HuH-7.5 (cell line): ENCODE data around the gene AVEN.

ENCODE experiments used
- DNase-seq: peaks from one replicate; pipeline ENCODE4 v3.0.0; 2011; ENCODE audit warnings: low spot score

Gene AVEN

DNA sequence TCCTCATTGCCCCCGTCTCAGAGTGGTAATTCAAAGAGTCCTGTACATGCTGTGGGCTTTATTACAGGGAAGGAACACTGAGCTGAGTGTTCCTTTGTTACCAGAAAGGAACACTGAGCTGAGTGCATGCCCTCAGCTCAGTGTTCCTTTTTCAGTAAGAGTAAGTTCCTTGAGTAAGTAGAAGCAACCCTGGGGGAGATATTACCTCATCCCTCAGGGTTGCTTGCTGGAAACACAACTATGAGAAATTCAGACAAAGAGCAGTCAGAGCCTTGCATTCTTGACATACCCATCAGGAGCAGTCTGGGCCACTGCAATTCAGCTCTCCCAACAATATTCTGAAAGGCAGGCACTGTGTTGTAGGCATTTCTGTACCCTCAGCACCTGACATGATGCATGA, 53.7 kb downstream of the AVEN start:
- no peak for DNase-seq

DNA sequence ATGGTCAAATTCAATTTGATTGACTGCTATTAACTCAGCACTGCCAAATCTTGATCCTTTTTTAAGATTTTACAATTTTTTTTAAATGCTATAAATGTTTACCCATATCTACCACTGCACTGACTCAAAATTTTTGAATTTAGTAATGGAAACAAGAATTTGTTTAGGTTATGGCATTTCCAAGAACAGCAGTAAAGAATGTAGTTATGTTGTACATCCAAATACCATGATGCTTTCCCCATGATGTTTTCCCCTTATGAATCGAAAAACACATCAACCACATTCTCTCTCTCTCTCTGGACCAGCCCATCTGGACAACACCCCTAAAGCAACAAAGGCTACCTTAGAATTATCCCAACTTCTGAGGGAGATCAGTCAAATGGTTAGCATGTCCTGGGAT, 56.5 kb downstream of the AVEN start:
- DNase-seq = no peak

GRCh38 chr15:33980159-33980558, 58.8 kb downstream of the AVEN start:
- DNase-seq = no peak

GRCh38 chr15:33975022-33975565, 63.9 kb downstream of the AVEN start:
- no peak for DNase-seq

DNA sequence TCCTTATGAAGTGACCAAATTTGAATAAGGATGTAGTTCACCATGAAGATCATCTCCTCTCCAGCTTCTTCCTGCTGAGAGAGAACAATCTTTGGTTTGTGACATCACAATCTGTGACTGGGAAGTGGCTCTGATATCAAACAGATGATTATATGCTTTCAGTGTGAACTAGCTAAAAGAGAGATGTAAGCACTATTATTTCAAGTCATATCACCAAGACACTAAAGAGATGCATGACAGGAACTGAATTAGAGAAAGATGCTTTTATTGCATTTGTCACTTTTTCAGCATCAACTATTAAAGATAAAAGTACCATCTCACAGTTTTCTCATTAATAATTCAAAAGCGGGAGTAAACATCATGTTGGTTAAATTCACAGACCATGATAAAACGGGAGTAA, 67.2 kb downstream of the AVEN start:
- DNase-seq = no peak

DNA sequence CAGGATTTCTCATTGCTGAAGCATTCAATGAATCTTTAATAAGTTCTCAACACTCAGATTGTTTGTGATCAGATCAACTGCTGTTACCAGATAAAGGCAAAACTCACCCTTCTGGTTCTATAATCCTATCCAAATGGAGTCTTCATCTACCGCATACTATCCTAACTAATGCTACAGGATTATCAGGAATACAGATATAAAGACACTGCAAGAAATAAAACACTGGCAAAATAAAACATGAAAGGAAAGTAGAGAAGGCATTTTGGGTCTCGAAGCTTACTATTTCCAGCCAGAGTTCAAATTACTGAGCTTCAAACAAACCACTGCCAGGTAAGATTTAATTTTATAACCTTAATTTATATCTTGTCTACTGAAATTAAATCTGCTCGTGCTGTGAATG, 70.2 kb downstream of the AVEN start:
- no peak for DNase-seq

GRCh38 chr15:33968224-33968623, 70.8 kb downstream of the AVEN start, which contains the start of gene CHRM5:
Gene CHRM5 (plus strand): TSS chr15:33968497. CDS start chr15:34062718, 94,221 bp downstream.
- no peak for DNase-seq

DNA sequence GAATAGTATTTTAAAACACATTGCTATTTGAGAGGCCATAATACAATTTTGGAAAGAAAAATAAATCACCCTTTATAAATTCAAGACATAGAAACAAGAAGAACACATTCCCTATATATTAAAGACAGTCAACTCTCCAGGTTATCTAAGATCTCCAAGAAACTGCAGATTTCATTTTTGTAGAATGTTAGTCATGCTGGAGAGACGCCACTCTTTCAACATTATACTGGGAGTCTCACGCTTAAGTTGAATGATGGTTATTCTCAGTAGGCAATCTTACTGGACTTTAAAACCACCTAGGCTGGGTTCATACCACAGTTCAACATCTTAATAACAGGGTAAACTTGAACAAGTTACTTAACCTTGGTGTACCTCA, 74.4 kb downstream of the AVEN start:
- no peak for DNase-seq

DNA sequence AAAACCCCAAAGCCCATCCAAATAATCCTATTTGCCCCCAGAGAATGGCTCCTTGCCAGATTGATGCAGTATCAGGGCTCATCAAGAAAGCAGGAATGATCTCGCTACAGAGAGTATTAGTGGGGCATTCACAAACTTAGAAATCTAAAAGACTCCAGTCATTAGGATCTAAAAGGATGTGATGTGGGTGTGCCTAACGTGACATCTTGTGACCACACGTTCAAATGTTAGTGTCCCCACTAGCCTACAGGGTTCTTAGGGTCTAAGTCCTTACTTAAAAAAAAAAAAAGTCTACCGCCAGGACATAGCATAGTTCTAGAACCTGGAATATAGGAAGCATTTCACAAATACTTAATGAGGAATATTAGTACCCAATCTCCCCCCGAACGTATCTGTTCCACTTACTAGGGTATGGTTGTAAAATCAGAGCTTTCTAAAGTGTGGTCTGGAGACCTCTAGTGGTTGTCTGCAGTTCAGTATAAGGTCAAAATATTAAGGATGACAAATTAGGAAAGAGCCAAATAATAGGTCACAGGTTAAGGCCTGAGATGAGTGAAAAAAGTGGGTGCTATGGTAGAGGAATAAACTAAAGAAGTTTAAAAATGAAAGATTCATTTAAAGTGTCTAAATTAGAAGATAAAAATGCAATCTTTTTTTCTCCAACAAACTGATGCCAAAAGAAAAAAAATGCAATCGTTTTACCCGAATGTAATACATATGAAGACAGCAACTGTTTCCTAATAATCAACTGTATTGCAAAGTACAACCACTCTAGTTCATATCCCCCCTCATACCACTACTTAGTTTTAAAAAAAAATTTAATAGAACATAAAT, 75.0 kb downstream of the AVEN start:
- no peak for DNase-seq

GRCh38 chr15:33960549-33960935, 78.5 kb downstream of the AVEN start:
- DNase-seq = no peak

GRCh38 chr15:33959844-33960548, 79.0 kb downstream of the AVEN start:
- DNase-seq = no peak

GRCh38 chr15:33956397-33956796, 82.6 kb downstream of the AVEN start:
- no peak for DNase-seq

DNA sequence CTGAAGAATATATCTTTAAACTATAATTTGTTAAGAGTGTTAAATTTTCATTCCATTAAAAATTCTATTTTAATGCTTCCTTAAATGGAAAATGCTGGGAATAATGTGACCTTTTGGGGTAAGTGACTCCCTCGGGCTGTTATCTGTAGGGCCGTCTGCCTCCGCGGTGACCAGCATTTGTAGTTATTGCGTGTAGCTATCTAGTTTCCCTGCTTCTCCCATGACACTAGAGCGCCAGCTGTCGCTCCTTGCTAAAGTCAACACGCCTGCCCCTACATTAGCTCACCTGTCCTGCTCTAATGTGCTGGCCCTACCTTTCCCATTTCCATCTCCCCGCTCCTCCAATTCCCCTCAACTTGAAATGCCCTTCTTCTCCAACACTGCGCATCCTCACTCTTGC, 83.1 kb downstream of the AVEN start:
- no peak for DNase-seq

GRCh38 chr15:33946152-33946551, 92.9 kb downstream of the AVEN start:
- no peak for DNase-seq

DNA sequence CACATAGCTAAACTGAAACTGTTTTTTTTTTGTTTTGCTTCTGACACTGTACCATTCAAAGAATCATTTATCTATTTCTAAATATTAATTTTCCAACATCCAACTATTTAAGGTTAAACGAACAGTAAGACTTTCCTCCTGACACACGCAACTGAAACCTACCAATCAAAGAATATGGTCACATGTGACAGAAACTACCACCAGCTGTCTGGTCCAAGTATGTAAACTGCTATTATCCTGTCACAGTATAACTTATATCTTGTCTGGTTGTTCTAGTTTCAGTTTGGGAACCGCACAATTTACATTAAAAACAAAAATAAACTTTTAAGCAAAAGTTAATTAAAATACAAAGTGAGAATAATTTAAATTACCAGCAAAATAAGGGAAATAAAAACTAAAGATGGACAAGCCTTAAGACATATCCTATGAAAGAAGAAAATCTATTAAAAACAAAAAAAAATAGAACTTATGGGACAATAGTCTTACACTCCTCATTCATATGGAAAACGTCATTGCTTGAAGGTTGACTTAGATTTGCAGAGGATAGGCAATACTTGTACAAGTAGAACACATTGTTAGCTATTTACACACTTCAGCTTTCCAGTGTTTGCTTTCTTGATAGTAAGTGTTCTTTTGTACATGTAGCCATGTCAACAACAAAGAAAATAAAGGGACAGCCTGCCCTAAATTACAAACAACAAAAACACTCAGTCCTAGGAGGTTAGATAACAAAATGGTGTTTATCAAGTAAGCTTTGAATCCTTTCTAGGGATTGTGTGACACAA, 97.5 kb downstream of the AVEN start:
- no peak for DNase-seq

DNA sequence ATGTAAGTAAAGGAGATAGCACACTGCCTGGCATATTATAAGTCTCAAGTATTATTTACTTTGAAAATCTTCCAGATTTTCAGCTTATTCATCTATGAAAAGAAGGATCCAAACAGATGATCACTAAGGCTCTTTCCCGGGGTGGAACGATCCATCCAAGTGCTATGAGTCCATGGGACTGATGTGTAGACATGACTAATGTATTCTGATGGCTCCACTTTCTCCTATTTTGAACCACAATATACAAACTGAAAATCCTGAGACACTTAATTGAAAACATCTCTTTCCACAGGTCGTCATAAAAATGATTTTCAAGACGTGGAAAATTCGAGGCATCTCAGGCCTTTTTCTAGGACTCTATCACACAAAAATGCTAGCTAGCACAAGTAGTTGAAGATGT, 104.1 kb downstream of the AVEN start:
- no peak for DNase-seq

- no peak for DNase-seq
Measured at GRCh38 chr15:33934396-33934795, 104.6 kb downstream of the AVEN start.

DNA sequence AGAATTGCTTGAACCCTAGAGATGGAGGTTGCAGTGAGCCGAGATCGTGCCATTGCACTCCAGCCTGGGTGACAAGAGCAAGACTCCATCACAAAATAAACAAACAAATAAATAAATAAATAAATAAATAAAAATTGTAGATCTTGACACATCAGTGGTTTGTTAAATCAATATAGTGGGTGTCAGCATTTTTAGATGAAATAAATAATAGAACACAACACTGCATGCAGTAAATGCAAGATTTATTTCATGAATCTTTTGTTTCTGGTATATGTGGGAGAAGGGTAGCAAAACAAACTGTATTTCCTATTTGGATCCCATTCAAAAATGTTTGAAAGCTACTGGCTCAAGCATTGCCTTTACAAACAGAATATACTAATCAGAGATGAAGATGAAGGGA, 106.3 kb downstream of the AVEN start:
- DNase-seq = no peak

- peak; percentile 11 for DNase-seq
Measured at GRCh38 chr15:33926260-33926659, 112.7 kb downstream of the AVEN start.

GRCh38 chr15:33923446-33923845, 115.6 kb downstream of the AVEN start:
- no peak for DNase-seq

GRCh38 chr15:33915571-33916407, 123.2 kb downstream of the AVEN start:
- no peak for DNase-seq

DNA sequence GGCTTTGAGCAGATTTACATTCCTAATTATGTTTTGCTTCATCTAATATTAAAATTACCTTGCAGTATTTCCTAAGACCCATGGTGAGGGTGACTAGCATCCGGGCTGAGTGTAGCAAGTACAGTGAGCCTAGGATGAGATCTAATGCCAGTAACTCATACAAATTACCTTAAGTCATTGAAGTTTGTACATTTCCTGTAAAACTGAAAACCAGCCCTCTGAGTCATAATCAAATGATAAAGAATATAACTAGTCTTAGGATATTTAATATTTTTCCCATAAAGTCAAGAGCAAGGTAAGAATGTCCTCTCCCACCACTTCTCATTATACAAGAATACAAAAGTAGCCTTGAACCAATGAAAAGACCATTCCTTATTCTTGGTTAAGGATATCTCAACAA, 125.5 kb downstream of the AVEN start:
- DNase-seq = no peak
